ENCODE data around the gene ESRRA. TPM values are rescaled to one million over a fixed set of nuclear protein-coding genes. Genes with fewer than 3 reads are reported as not detected.

Gene ESRRA
- total RNA-seq, 2 experiments from 2014 or later, result 10.9 to 12.0 TPM

GRCh38 chr11:64312947-64313346 lies 7.6 kb downstream of the ESRRA start:
- no peaks in the 10 kb centered on the region for H3K27me3 ChIP-seq (ENCODE audit: control insufficient read depth in 1 of 2, insufficient read depth in 2 of 2, low read length in 2 of 2)
- peaks cover 28% of the 10 kb centered on the region for H3K36me3 ChIP-seq (ENCODE audit: insufficient read depth, low read length)
- peaks cover 23% of the 10 kb centered on the region for H3K4me1 ChIP-seq (ENCODE audit: insufficient read depth, low read length)
- no peaks in the 10 kb centered on the region for H3K9me3 Mint-ChIP-seq
- no peak overlapping the region for H3K27ac ChIP-seq (ENCODE audit: low read depth in 1 of 2, low read length in 2 of 2)
- ChIA-PET CTCF (no interaction called here), POLR2A (interaction anchor here (0.7 kb wide), 1 partner anchor 25 kb away, joined by 3 read pairs; no protein-coding TSS in a partner anchor)
- intact Hi-C loops (cut with DNase I, micrococcal nuclease), result no loop called here
- no peak for DNase-seq
- peaks cover 37% of the 10 kb centered on the region for H3K36me3 Mint-ChIP-seq (ENCODE audit: low read depth)
- no peak overlapping the region for H3K4me3 ChIP-seq (ENCODE audit: low read length)
- TF ChIP-seq CTCF (IDR thresholded peaks at IDR 0.05), result no peak
- no peaks in the 10 kb centered on the region for H3K27me3 Mint-ChIP-seq
- ATAC-seq (ENCODE audit: poor library complexity), result no peak
- no peaks in the 10 kb centered on the region for H3K9me3 ChIP-seq (ENCODE audit: control insufficient read depth in 1 of 2, insufficient read depth in 1 of 2, low read length in 2 of 2)
- peak overlapping the region; percentile 53 for H3K27ac Mint-ChIP-seq
- peak overlapping the region; percentile 58 for H3K4me3 Mint-ChIP-seq
- H3K4me1 Mint-ChIP-seq (ENCODE audit: low read depth), result peaks cover 29% of the 10 kb centered on the region

GRCh38 chr11:64313491-64314145 lies 8.3 kb downstream of the ESRRA start:
- POLR2A ChIA-PET, result interaction anchor here (0.7 kb wide), 1 partner anchor 24 kb away, joined by 3 read pairs; no protein-coding TSS in a partner anchor
- no peak overlapping the region for H3K4me3 Mint-ChIP-seq
- H3K27ac ChIP-seq (ENCODE audit: low read depth in 1 of 2, low read length in 2 of 2), result no peak overlapping the region

GRCh38 chr11:64314146-64314804 lies 9.0 kb downstream of the ESRRA start:
- H3K36me3 Mint-ChIP-seq (ENCODE audit: low read depth), result peaks cover 48% of the 10 kb centered on the region

More at GRCh38 chr11:64313491-64314145, 8.3 kb downstream of the ESRRA start:
- peak overlapping the region; percentile 53 for H3K27ac Mint-ChIP-seq
- Histone ChIP-seq H3K4me1 (ENCODE audit: insufficient read depth, low read length) (peaks cover 29% of the 10 kb centered on the region), H3K36me3 (ENCODE audit: insufficient read depth, low read length) (peaks cover 28% of the 10 kb centered on the region), H3K4me3 (ENCODE audit: low read length) (no peak overlapping the region), H3K9me3 (ENCODE audit: control insufficient read depth in 1 of 2, insufficient read depth in 1 of 2, low read length in 2 of 2) (no peaks in the 10 kb centered on the region), H3K27me3 (ENCODE audit: control insufficient read depth in 1 of 2, insufficient read depth in 2 of 2, low read length in 2 of 2) (no peaks in the 10 kb centered on the region)
- H3K4me1 Mint-ChIP-seq (ENCODE audit: low read depth), result peaks cover 33% of the 10 kb centered on the region
- H3K9me3 Mint-ChIP-seq, result no peaks in the 10 kb centered on the region
- ATAC-seq (ENCODE audit: poor library complexity) (no peak), DNase-seq (peak in 1 of 14 experiments; percentile 34)
- peaks cover 44% of the 10 kb centered on the region for H3K36me3 Mint-ChIP-seq (ENCODE audit: low read depth)
- intact Hi-C loops (cut with DNase I, micrococcal nuclease), result no loop called here
- H3K27me3 Mint-ChIP-seq, result no peaks in the 10 kb centered on the region
- TF ChIP-seq CTCF (IDR thresholded peaks at IDR 0.05), result no peak
- CTCF ChIA-PET, result no interaction called here

More at GRCh38 chr11:64314146-64314804, 9.0 kb downstream of the ESRRA start:
- TF ChIP-seq CTCF (IDR thresholded peaks at IDR 0.05), result no peak
- no peak overlapping the region for H3K27ac ChIP-seq (ENCODE audit: low read depth in 1 of 2, low read length in 2 of 2)
- H3K27ac Mint-ChIP-seq, result no peak overlapping the region
- ATAC-seq (ENCODE audit: poor library complexity) (no peak), DNase-seq (no peak)
- H3K27me3 ChIP-seq (ENCODE audit: control insufficient read depth in 1 of 2, insufficient read depth in 2 of 2, low read length in 2 of 2), result no peaks in the 10 kb centered on the region
- H3K4me1 ChIP-seq (ENCODE audit: insufficient read depth, low read length), result peaks cover 36% of the 10 kb centered on the region
- no peaks in the 10 kb centered on the region for H3K9me3 Mint-ChIP-seq
- peaks cover 38% of the 10 kb centered on the region for H3K4me1 Mint-ChIP-seq (ENCODE audit: low read depth)
- peaks cover 28% of the 10 kb centered on the region for H3K36me3 ChIP-seq (ENCODE audit: insufficient read depth, low read length)
- H3K9me3 ChIP-seq (ENCODE audit: control insufficient read depth in 1 of 2, insufficient read depth in 1 of 2, low read length in 2 of 2), result no peaks in the 10 kb centered on the region
- no peak overlapping the region for H3K4me3 ChIP-seq (ENCODE audit: low read length)
- CTCF ChIA-PET, result no interaction called here
- no peaks in the 10 kb centered on the region for H3K27me3 Mint-ChIP-seq
- intact Hi-C loops (cut with DNase I, micrococcal nuclease), result no loop called here
- peak overlapping the region; percentile 38 for H3K4me3 Mint-ChIP-seq
- POLR2A ChIA-PET, result no interaction called here
